Measurements from ENCODE around the gene AKAP6.

The AKAP6 gene

DNA sequence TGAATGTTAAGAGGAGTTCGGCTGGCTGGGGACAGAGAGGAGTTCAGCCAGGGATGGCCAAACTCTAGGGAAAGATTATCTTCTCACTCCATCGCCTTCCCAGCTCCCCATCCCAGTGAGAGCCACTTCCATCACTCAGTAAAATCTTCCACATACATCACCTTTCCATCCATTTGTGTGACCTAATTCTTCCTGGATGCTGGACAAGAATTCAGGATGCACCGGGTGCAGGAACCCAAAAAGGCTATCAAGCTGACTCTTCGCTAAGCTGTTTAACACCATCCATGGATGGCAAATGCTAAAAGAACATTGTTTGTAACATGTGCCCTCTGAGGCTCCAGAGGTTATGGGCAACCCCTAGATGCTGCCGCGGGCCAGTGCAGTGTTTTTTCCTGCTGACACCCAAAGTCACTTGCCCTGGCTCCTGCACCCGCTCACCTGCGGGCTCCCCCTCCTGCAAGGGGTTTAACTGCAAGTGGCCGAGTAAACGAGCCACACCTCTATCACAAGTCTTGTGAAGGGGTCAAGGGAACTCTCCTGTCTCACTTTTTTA lies 393.6 kb downstream of the AKAP6 start:
- DNase-seq, result no peak

DNA sequence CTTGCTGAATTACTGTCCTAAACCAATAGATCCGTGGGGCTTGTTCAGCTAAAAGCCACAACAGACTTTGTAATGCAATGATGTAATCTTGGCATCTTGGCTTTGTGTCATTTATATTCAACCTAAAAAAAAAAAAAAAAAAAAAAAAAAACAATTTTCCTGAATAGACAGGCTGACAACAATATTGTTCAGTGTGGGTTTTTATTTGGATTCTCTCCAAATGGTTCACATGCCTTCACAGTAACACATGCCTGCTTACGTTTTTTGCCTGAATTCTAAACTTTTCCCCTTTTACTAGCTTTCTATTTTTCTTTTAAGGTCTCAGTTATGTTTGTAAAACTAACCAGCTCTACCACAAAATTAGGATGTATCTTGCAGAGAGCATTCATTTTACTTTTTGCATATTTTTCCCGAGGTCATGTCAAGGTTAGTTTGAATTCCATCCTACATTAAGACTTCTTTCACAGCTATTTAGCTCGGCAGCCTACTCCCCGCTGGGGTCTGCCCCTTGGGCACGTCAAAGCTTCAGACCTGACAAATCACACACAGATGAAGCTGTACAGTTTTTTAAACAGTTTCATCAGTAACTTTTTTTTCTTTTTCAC lies 395.9 kb downstream of the AKAP6 start:
- DNase-seq, result no peak

DNA sequence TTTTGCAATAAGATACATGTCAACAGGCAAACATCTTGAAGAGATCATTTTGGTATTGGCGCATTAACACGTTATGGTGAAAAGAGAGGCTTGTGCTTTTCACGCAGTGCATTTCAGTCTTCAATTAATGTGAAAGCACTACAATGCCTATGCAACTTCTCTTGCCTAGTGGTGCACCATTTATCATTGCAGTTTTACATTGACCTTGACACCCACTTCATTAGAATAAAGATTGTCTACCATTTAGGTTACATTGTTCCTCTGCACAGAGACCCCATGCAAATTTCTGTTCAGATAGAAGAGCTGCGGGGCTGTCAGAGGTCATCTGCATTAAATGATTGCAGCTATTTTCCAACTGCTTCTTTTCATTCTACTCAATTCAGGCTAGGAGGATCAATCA lies 397.4 kb downstream of the AKAP6 start:
- no peak for DNase-seq

DNA sequence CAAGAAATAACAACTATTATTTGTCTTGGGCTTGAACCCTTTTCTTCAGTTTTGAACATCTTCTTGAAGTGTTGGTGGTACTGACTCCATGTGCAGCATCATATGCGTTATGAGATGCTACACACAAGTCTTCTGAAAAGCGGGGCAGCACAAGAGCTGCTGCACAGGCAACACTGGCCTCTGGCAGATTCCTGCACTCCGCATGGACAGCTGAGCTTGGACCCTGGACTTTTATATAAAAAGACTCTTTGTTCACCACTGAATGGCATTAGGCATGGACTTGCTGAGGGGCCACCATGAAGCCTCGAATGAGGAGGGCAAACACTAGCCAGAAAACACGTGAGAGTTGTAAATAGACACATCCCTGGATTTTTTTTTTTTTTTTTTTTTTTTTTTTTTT lies 398.7 kb downstream of the AKAP6 start:
- DNase-seq, result no peak

DNA sequence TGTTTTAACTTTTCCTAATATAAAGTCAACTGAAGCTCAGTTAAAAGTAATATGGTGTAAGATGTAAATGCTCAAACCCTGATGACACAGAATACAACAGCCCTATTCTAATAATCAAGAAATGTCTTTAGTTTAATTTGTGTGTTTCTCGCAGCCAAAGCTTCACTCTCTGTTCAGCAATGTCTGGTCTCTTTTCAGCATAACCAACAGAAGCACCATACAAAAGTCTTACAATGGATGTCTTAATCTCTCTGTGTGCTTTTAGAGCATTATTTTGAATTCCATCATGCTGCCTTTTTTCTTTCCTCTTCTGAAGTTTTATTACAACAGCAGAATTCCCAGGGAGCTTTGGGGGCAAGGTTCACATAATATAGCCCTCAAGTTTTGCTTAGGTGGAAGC lies 399.4 kb downstream of the AKAP6 start:
- DNase-seq, result no peak

DNA sequence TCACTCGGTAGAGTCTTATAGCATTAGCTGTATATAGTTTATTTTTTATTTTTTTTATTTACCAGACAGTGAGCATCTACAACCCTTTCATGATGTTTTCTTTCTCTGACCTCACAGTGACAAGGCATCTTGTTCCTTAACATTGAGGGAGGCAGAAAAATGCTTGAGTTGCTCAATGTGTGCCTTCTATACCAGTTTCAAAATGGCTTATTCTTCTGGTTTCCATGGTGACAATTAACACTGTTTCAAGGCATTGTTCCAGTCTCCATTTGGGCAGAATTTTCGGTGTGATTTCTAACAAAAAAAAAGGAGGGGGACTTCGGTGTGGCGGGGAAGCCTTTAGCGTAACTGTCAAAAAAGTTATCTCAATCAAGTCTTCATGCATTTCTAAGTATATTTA lies 399.9 kb downstream of the AKAP6 start:
- DNase-seq, result no peak

DNA sequence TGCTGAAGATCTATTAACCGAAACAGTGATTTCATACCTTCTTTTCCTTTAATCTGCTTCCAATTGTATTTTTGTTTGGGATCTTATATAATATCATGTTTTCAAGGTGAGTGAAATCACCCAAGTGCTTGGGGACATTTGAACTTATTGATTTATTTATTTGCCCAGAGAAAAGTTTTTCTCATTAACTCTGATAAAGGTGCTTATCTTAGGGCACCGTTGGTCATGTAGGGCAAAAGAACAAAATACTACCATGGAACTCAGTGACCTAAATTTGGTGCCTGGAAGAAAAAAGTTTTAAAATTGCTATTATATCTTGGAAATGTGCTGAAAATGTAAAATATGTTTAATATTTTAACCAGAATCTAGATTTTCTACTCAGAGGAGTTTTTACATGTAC lies 402.2 kb downstream of the AKAP6 start:
- DNase-seq, result no peak

DNA sequence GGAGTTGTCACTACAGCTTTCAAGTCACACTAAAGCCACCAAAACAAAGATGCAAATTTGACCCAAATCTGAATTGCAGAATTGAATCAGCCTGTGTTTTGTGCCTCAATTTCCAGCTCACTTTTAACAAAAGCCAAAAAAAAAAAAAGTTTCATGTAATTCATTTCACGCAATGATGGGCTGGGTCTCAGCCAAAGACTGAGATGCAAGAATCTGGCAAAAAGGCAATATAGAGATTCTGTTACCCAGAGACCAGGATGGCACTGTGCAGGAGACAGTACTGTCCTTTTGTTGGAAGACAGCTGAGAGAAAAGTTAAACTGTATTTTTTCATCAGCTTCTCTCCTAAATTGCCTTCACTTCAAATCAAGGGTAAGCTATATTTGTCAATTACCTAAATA lies 403.9 kb downstream of the AKAP6 start:
- DNase-seq, result no peak

DNA sequence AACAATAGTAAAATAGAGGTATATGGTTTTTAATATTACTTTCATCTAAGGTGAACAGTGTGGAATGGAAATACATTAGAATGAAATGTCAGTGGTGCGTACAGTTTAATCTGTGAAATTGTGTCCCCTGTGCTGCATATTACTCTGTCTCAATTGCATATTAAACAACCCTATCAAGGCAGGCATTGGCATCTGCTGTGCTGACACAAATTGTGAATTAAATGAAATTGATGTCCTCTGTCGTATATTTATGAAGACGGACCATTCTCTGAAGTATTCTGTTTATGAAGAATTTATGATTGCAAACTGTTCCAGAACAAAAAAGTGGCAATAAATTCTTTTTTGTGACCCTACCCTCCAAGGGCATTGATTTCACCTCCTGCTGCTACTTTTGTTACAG lies 405.2 kb downstream of the AKAP6 start:
- no peak for DNase-seq

DNA sequence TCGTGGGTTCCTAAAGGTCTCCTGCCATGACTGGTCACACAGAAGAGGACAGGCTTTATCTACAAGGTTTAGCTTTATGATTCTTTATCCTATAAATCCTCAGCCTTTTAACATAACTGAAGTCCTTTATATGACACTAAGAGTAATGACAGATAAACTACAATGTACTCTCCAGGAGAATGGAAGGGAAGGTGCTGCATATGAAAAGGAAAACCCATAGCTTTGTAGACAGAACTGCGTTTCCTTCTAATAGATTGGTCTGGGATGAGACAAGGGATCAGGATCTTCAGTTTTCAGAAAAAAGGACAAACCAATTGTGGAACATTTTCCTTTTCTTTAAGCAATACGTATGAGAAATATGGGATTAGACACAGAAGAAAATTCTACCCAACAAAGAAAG lies 408.5 kb downstream of the AKAP6 start:
- no peak for DNase-seq

DNA sequence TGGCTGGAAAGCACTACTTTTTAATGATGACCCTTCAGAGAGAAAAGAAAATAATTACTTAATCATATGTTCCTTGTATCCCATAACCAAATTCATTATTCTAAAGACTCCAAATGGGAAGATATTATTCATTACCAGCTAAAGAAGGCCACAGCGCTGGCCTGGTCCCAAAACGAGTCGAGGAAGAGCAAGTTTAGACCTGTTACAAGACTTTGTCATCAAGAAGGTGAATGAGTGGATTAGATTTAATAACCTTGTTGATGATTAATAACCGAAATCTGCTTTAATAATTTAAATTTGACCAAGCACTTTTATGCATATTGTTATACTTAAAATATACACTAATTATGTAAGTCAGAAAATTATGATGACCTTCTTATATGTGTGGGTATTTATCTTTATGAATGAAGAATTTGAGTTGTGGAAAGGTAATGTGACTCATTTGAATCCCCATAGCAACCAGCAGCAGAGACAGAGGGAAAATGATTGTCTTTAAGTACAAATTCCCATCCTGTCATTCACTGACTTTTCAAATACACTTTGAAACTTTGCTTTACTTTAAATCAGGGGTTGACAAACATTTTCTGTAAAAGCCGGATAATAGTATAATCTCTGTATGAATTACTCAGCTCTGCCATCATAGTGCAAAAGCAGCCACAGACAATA lies 409.2 kb downstream of the AKAP6 start:
- no peak for DNase-seq

DNA sequence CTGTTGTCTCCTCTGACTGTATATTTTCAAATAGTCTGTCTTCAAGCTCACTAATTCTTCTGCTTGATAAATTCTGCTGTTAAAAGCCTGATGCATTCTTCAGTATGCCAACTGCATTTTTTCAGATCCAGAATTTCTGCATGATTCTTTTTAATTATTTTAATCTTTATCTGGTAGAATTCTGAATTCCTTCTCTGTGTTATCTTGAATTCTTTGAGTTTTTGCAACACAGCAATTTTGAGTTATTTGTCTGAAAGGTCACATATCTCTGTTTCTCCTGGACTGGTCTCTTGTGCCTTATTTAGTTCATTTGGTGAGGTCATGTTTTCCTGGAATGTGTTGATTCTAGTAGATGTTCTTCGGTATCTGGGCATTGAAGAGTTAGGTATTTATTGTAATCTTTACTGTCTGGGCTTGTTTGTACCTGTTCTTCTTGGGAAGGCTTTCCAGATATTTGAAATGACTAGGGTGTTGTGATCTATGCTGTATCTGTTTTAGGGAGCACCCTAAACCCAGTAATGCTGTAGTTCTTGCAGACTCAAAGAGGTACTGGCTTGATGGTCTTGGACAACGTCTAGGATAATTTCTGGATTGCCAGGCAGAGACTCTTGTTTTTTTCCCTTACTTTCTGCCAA lies 415.8 kb downstream of the AKAP6 start:
- no peak for DNase-seq

DNA sequence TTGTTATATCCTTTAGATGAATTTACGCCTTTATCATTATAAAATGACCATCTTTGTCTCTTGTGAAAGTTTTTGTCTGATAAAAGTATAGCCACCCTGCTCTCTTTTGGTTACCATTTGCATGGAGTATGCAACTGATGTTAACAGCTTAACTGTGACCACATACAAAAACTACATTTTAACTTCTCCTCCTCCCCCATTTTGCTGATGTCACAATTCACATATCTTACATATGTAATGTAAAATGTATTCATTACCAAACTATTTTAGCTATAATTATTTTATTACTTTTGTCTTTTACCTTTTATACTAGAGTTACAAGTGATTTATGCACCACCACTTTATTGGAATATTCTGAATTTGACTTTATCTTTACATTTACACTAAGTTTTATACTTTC lies 425.1 kb downstream of the AKAP6 start:
- DNase-seq, result no peak

DNA sequence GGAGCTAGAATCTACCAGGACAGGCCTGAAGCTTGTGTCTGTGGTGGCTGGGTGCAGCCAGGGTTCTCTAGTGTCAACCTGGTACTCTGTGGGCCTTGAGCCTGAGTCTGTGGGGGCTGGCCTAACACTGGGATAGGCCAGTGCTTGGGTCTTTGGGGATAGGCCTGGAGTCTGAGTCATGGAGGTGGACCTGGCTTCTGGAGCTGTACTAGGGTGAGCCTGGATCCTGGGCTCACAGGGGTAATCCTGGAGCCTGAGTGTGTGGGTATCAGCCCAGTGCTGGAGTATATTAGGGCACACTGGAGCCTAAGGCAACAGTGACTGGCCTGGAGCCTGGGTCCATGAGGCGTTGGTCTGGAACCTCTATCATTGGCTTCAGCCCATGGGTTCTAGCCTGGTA lies 427.1 kb downstream of the AKAP6 start:
- DNase-seq, result no peak

DNA sequence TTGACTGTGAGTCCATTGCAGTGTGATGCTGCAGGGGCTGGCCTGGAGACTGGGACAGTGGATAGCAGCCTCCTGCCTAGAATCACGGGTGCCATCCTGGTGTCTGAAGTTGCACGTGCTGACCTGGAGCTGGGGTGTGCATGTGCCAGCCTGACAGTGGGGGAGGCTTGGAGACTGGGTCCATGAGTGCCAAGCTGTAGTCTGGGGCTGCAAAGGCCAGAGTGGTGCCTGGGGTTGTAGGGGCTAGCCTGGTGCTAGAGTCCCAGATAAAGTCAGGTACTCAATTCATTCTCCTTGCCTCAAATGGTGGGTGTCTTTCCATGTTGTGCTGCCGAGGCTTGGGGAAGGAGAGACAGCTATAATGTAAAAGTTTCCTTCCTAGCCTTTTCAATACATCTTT lies 427.7 kb downstream of the AKAP6 start:
- no peak for DNase-seq

DNA sequence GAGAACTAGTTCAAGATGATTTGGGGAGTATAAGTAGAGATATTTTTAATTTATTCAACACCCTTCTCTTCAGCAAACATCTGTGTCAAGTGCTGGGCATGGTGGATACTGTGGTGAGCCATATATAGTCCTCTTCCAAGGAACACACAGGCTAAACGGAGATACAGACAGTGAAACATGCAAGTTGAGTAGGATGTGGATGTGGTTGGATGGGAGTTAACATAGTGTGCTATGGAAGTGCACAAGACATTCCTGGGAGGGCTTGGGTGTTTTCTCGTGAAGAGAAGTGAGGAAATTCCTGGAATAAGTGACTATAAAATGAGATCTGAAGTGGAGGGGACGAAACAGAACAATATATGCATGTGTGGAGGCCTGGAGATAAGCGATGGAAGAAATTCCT lies 428.5 kb downstream of the AKAP6 start:
- no peak for DNase-seq

DNA sequence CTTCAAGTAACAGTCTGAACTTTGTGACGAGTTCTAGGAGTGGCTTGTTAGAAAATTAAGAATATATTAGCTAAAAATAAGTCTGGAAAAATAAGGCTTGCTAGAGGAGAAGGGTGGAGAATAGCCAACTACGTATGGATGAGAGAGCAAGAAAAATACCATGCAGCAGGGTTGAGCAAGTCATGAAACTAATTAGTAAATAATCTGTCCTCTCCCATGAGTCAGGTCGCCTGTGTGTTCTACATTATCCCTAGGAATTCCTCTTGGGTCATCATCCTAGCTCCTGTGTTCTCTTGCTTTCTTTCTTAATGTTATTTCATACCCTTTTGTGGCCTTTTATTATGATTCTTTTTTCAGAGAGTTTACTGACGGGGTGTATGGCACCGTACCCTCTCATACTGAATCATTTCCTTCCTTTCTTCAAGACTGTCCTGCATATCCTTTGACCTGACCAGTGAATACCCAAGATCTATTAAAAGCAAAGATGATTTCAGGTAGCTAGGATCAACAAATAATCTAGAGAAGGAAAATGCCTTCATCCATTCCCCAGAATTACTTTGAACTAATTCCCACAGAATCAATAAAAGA lies 432.4 kb downstream of the AKAP6 start:
- DNase-seq, result no peak

DNA sequence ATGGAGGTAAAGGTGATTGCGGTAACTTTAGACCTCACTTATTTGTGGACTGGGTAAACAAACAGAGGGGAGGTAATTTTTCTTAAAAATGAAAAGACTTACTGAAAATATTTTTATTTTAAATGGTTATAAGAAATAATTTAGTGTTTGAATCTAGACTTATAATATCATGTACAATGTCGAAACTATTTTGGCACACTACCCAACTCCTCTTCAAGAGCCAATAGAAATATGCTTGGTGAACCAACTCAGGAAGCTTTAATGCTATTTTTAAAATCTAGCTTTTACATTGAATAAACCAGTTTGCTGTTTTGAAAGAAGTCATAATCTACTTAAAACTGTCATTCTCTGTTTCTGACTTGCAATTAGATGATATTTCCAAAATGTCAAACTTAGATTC lies 433.8 kb downstream of the AKAP6 start:
- DNase-seq, result no peak

DNA sequence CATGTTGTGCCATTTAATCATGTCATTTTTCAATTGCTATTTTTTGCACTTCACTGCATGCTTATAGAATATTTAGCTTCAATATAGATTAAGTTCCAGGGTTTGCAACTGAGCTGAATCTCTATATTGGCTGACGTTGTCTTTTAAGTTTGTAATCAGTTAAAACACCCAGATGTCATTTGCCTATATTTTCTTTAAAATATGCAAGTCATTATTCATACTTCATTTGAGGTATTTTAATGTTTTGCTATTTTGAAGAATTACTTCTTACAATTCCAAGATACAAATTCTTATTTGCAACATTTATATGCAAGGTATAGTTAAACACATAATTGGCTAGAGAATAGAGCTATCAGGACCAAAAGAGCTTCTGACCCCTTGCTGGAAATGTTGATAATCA lies 434.6 kb downstream of the AKAP6 start:
- DNase-seq, result no peak

DNA sequence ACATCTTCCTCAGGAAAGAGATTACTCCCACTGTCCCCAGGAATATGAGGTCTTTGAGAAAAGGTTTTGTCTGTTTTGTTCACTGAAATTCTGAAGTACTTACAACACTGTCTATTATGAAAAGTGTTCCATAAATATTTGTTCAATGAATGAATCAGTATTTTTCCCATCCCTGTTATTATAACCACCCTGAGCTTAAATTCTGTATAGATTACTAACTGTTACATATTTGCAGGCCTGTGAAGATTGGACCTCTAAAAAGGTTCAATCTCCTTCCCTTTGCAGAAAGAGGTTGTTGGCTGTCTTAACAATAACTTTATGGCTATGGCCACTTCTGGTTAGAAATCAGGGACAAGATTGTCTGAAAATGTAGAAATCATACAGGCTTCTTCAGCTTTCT lies 435.0 kb downstream of the AKAP6 start:
- DNase-seq, result no peak

DNA sequence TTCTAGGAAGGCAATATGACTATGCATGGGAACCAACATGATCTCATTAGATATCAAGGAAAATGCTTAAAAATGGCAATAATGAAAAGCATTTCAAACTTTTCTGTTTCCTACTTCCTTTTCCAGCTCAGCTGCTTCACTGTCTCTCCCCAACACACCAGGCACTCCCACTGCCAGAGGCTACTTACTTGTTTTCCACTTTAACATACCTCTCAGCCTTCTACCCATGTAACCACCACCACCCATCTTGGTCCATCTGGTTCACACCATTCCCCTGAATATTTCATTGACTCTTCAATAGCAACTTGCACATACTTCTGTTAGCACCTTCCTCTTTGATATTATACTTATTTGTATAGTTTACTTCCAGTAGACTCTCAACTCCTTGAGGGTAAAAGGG lies 441.3 kb downstream of the AKAP6 start:
- no peak for DNase-seq

DNA sequence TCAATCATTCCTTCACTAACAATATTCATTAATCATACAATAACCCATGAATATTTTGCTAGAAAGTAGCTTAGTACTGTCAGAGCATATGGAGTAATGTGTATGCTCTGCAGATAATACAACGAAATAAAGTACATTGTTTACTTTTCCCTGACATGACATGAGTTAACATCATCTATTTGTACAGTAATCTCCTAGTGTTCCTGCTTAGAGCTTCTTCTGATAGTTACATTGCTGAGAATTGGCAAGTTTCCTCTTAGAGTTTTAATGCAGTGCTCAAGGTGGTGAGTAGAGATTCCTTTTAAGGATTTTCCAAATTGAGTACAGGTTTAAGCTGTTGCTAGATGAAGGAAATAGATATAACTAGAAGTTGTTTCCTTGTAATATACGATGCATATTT lies 445.1 kb downstream of the AKAP6 start:
- no peak for DNase-seq

DNA sequence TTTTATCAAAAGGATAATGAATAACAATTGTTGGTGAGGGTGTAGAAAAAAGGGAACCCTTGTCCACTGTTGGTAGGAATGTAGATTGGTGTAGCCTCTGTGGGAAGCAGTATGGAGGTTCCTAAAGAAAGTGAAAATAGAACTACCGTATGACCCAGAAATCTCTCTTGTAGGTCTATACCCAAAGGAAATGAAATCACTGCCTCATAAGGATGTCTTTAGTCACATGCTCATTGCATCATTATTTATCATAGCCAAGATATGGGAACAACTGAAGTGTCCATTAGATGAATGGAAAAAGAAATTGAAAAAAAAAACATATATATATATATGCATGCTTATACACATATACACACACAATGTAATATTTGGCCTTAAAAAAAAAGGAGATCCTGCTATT lies 450.7 kb downstream of the AKAP6 start:
- DNase-seq, result no peak

DNA sequence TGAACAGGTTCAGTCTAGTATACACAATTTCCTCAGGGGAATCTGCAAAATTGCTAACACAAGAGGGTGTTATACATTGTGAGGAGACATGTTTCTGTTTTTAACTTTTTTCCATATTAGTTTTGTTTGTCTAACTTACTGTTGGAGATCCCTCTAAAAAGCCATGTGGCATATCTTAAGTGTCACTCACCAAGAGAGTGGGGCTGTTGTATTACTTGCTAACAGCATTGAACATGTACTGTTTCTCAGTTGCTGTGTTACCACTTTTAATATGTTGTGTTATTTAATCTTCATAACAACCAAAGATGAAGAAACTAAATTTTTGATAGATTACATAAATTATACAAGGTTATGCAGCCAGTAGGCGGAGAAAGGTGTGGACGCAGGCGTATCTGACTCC lies 455.3 kb downstream of the AKAP6 start:
- no peak for DNase-seq
